Heart left ventricle (tissue), 16 donors: Measurements from ENCODE around the gene MAPK10. TPM values are rescaled to one million over a fixed set of nuclear protein-coding genes. Genes with fewer than 3 reads are reported as not detected.

Experiments used
- ATAC-seq, 4 donors: fragments of 200-7000 bp; cut with Tn5 transposase; one replicate each; pipeline ENCODE4 v1.9.1; 2020 to 2022; ENCODE audit warnings: moderate library complexity in 4 of 4, mild to moderate bottlenecking in 3 of 4, moderate number of reproducible peaks in 1 of 4
- DNase-seq, 5 donors: peaks; one replicate each; pipeline ENCODE4 v3.0.0-alpha.2; 2020
- H3K27ac ChIP-seq, 12 donors: fragments of 200-600 bp; sonication (generic) in 4 of 12; one replicate each; pipeline versions ENCODE4 v1.5.0 to v1.8.0; 2016 to 2022; ENCODE audit warnings: mild to moderate bottlenecking in 2 of 12
- H3K27me3 ChIP-seq, 9 donors: fragments of 200-600 bp; sonication (generic) in 2 of 9; one replicate each; pipeline versions ENCODE4 v1.5.1 to v1.8.0; 2016 to 2022; ENCODE audit warnings: mild to moderate bottlenecking in 3 of 9
- H3K36me3 ChIP-seq, 9 donors: fragments of 200-600 bp; sonication (generic) in 2 of 9; one replicate each; pipeline versions ENCODE4 v1.5.0 to v1.8.0; 2018 to 2022; ENCODE audit warnings: mild to moderate bottlenecking in 2 of 9
- H3K4me1 ChIP-seq, 12 donors: fragments of 200-600 bp; sonication (generic) in 4 of 12; one replicate each; pipeline versions ENCODE4 v1.5.0 to v1.8.0; 2016 to 2022; ENCODE audit warnings: mild to moderate bottlenecking in 3 of 12
- H3K4me3 ChIP-seq, 12 donors: fragments of 200-600 bp; sonication (generic) in 4 of 12; one replicate each; pipeline versions ENCODE4 v1.5.0 to v1.8.0; 2017 to 2022; ENCODE audit warnings: mild to moderate bottlenecking in 9 of 12, moderate library complexity in 4 of 12
- H3K9me3 ChIP-seq, 12 donors: fragments of 200-600 bp; sonication (generic) in 4 of 12; one replicate each; pipeline versions ENCODE4 v1.5.0 to v1.8.0; 2016 to 2022; ENCODE audit warnings: mild to moderate bottlenecking in 1 of 12
- CTCF ChIP-seq, 12 donors: fragments of 200-600 bp; sonication (generic) in 4 of 12; IDR thresholded peaks; one replicate each; pipeline versions ENCODE4 v1.5.0 to v1.8.0; 2018 to 2022; ENCODE audit warnings: antibody characterized with exemption in 12 of 12, mild to moderate bottlenecking in 5 of 12
- POLR2A ChIP-seq, 2 donors: fragments of 450-650 bp; IDR thresholded peaks; one replicate each; pipeline ENCODE4 v1.6.1; 2017; ENCODE audit warnings: antibody characterized with exemption in 2 of 2, mild to moderate bottlenecking in 2 of 2, moderate library complexity in 2 of 2
- WGBS, 4 donors: extraction: QIAGEN DNeasy Blood & Tissue Kit in 2 of 4; methylation state at CpG; one replicate each; pipeline versions ENCODE4 v1.1.5 to v1.1.7; 2013 to 2018; 5-methylcytosine and 5-hydroxymethylcytosine counted together
- intact Hi-C, 10 donors: fragments of 100-400 bp; cut with DNase I; formaldehyde crosslinking; loops; one replicate each; pipeline versions ENCODE4 v1.11.1 to v1.14.2; 2022
- polyA plus RNA-seq, 2 donors: library from polyadenylated mRNA; stranded (reverse); fragments of 200-250 nt; gene quantifications; one replicate each; pipeline ENCODE4 v1.2.3, GENCODE V29; 2013
- total RNA-seq, 9 donors: library from RNA; depleted of rRNA in 2 of 9; stranded (reverse); fragments of >200 nt in 2 of 9; fragmentation: NEBNext Ultra II Directional in 3 of 9; extraction: Animal tissue kit (Norgen Biotek cat#: 25700) in 3 of 9; gene quantifications; one replicate each; pipeline versions ENCODE4 v1.1.0 to v1.2.4, GENCODE V29; 2016 to 2023
- donor health status: ischemic (EF 13 %, LVEDD 7.1; RV severe dilation, severe dysfunction).
- donor health status: healthy with polysubstance abuse.
- donor health status: DM: no; HTN: yes; CAD: no.
- donor health status: DM: no; HTN: no; CAD: no.
- donor health status: ischemic (EF 25% LVEDD 6.9; RV normal size, moderate dysfunction).
- donor health status: ischemic (EF 25% LVEDD 5.7; RV mildly dilated, moderate dysfunction).
- donor health status: healthy.
- donor health status: DM: yes; HTN: yes; CAD: no.
- donor health status: ischemic (EF 35%, LVEDD 5.7; RV mildly dilated, moderate dysfunction).
- donor health status: nonischemic (EF 11% LVEDD 7.7; RV severe dilation, severe dysfunction).
- donor health status: DM: yes; HTN: yes; CAD: no.
- donor health status: PGD.
- donor health status: ischemic (EF 29% LVEDD 5.4; RV normal size, mild dysfunction).
- donor health status: nonischemic (EF 23%, LVEDD 6.1; RV moderate dilation, normal function).

MAPK10 gene
- total and polyA plus RNA-seq, 11 donors, result 0.87 to 14.1 (median 2.7) TPM

- WGBS, 4 donors, result 67 to 82% (median 71%) methylated on average over 2 to 3 of the region's 3 CpGs
These were observed 15.7 kb downstream of the MAPK10 start for GRCh38 chr4:86344127-86344526.

GRCh38 chr4:86338989-86339388 lies 20.9 kb downstream of the MAPK10 start:
- no peaks in the 10 kb centered on the region for H3K27me3 ChIP-seq
- ATAC-seq (peak in 3 of 4 donors; percentile 71 to 91 (median 88)), DNase-seq (no peak)
- intact Hi-C loops, result no loop called here
- WGBS, 4 donors, result 46 to 61% (median 55%) methylated on average over 2 of the region's 2 CpGs
- no peak overlapping the region for H3K4me3 ChIP-seq
- TF ChIP-seq CTCF (IDR thresholded peaks at IDR 0.05) (no peak), POLR2A (IDR thresholded peaks at IDR 0.05) (no peak)
- H3K36me3 ChIP-seq, result no peaks in the 10 kb centered on the region
- no peak overlapping the region for H3K27ac ChIP-seq
- H3K4me1 ChIP-seq, result peaks cover 0 to 10% (median 0%) of the 10 kb centered on the region in 12 donors
- H3K9me3 ChIP-seq, result no peaks in the 10 kb centered on the region

More at GRCh38 chr4:86344127-86344526, 15.7 kb downstream of the MAPK10 start:
- Histone ChIP-seq H3K27ac (no peak overlapping the region), H3K4me1 (peaks cover 0 to 2% (median 0%) of the 10 kb centered on the region in 12 donors), H3K27me3 (no peaks in the 10 kb centered on the region), H3K9me3 (peaks cover 0 to 8% (median 0%) of the 10 kb centered on the region in 12 donors), H3K36me3 (no peaks in the 10 kb centered on the region), H3K4me3 (no peak overlapping the region)
- no peak for DNase-seq
- ATAC-seq, result no peak
- intact Hi-C loops, result no loop called here
- TF ChIP-seq POLR2A (IDR thresholded peaks at IDR 0.05), result no peak
- TF ChIP-seq CTCF (IDR thresholded peaks at IDR 0.05), result no peak

GRCh38 chr4:86338521-86338920 lies 21.3 kb downstream of the MAPK10 start:
- no peak overlapping the region for H3K27ac ChIP-seq
- DNase-seq, result no peak
- no peaks in the 10 kb centered on the region for H3K9me3 ChIP-seq
- 50 to 65% (median 58%) methylated on average over 3 of the region's 3 CpGs for WGBS, 4 donors
- no peak for TF ChIP-seq POLR2A (IDR thresholded peaks at IDR 0.05)
- TF ChIP-seq CTCF (IDR thresholded peaks at IDR 0.05), result no peak
- no peaks in the 10 kb centered on the region for H3K36me3 ChIP-seq
- peaks cover 0 to 10% (median 0%) of the 10 kb centered on the region in 12 donors for H3K4me1 ChIP-seq
- no peak overlapping the region for H3K4me3 ChIP-seq
- H3K27me3 ChIP-seq, result no peaks in the 10 kb centered on the region
- intact Hi-C loops, result no loop called here
- ATAC-seq, result no peak

- DNase-seq, result no peak
- Histone ChIP-seq H3K4me1 (peaks cover 0 to 12% (median 0%) of the 10 kb centered on the region in 12 donors), H3K27ac (no peak overlapping the region), H3K4me3 (no peak overlapping the region), H3K9me3 (no peaks in the 10 kb centered on the region), H3K36me3 (no peaks in the 10 kb centered on the region), H3K27me3 (no peaks in the 10 kb centered on the region)
- 49 to 58% (median 54%) methylated on average over 2 of the region's 2 CpGs for WGBS, 4 donors
- intact Hi-C loops, result no loop called here
- no peak for TF ChIP-seq CTCF (IDR thresholded peaks at IDR 0.05)
- TF ChIP-seq POLR2A (IDR thresholded peaks at IDR 0.05), result no peak
- ATAC-seq, result no peak
These were observed 25.7 kb downstream of the MAPK10 start for GRCh38 chr4:86334020-86334750.
